ENCODE results near the gene SLC6A18. TPM values are rescaled to one million over a fixed set of nuclear protein-coding genes. Genes with fewer than 3 reads are reported as not detected.

Gene SLC6A18
- total RNA-seq, 1 donor from 2014 or later, result not detected

DNA sequence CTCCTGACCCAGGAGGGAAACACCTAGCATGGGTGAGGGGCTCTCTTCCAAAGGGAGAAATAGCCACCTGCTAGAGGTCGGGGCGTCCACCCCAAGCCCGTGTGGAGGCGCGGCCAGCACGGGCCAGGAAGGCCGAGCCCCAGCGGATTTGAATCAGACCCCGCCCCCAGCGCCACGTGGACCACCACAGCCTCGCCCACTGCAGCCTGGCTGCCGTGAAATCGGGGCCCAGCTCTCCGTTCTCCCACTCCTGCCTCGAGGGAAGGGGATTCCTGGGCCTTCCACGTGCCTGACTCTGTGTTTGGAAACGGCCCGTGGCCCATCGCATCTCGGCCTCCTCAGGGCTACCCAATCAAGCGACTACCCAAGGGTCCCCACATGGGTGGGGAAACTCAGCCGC, 31.6 kb downstream of the SLC6A18 start:
- Histone ChIP-seq H3K4me3 (no peak overlapping the region), H3K36me3 (no peaks in the 10 kb centered on the region), H3K9me3 (replicated peaks) (peaks cover 15% of the 10 kb centered on the region), H3K4me1 (no peaks in the 10 kb centered on the region), H3K27ac (replicated peaks) (no peak overlapping the region), H3K27me3 (ENCODE audit: low read depth) (peaks cover 33% of the 10 kb centered on the region)
- TF ChIP-seq, protein P1, sequence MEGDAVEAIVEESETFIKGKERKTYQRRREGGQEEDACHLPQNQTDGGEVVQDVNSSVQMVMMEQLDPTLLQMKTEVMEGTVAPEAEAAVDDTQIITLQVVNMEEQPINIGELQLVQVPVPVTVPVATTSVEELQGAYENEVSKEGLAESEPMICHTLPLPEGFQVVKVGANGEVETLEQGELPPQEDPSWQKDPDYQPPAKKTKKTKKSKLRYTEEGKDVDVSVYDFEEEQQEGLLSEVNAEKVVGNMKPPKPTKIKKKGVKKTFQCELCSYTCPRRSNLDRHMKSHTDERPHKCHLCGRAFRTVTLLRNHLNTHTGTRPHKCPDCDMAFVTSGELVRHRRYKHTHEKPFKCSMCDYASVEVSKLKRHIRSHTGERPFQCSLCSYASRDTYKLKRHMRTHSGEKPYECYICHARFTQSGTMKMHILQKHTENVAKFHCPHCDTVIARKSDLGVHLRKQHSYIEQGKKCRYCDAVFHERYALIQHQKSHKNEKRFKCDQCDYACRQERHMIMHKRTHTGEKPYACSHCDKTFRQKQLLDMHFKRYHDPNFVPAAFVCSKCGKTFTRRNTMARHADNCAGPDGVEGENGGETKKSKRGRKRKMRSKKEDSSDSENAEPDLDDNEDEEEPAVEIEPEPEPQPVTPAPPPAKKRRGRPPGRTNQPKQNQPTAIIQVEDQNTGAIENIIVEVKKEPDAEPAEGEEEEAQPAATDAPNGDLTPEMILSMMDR (IDR thresholded peaks at IDR 0.05; ENCODE audit: borderline replicate concordance), result no peak
- no peak for DNase-seq
- intact Hi-C loops (cut with micrococcal nuclease), result no loop called here

GRCh38 chr5:1257363-1257762, 32.2 kb downstream of the SLC6A18 start:
- no peak for DNase-seq
- no peaks in the 10 kb centered on the region for H3K4me1 ChIP-seq
- TF ChIP-seq, protein P1 (IDR thresholded peaks at IDR 0.05; ENCODE audit: borderline replicate concordance), result no peak
- no peaks in the 10 kb centered on the region for H3K36me3 ChIP-seq
- H3K9me3 ChIP-seq (replicated peaks), result peaks cover 21% of the 10 kb centered on the region
- H3K27ac ChIP-seq (replicated peaks), result no peak overlapping the region
- no peak overlapping the region for H3K4me3 ChIP-seq
- H3K27me3 ChIP-seq (ENCODE audit: low read depth), result peaks cover 30% of the 10 kb centered on the region
- intact Hi-C loops (cut with micrococcal nuclease), result no loop called here

DNA sequence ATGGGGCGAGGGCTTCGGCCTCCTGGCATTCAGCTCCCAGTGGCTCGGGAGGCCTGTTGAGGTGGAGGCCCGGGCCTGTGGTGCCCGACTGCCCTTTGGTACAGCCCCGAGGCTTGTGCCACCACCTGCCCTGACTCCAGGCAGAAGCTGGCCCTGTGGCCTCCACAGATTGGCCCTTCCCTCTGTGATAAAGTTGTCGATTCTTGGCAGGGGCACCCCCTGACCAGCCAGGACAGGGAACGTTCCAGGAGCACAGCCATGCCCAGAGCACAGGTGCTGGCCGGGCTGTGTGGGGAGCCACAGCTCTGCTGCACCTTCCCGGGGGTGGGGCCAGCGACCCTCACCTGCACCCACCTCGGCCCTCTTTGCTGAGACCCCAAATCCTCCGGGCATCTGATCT, 32.7 kb downstream of the SLC6A18 start:
- H3K4me1 ChIP-seq, result no peaks in the 10 kb centered on the region
- peaks cover 25% of the 10 kb centered on the region for H3K27me3 ChIP-seq (ENCODE audit: low read depth)
- peaks cover 25% of the 10 kb centered on the region for H3K9me3 ChIP-seq (replicated peaks)
- H3K4me3 ChIP-seq, result no peak overlapping the region
- TF ChIP-seq, protein P1 (IDR thresholded peaks at IDR 0.05; ENCODE audit: borderline replicate concordance), result no peak
- no peak for DNase-seq
- intact Hi-C loops (cut with micrococcal nuclease), result no loop called here
- H3K36me3 ChIP-seq, result no peaks in the 10 kb centered on the region
- no peak overlapping the region for H3K27ac ChIP-seq (replicated peaks)

- Histone ChIP-seq H3K27me3 (ENCODE audit: low read depth) (peaks cover 15% of the 10 kb centered on the region), H3K4me3 (no peak overlapping the region), H3K36me3 (no peaks in the 10 kb centered on the region), H3K27ac (replicated peaks) (no peak overlapping the region), H3K4me1 (no peaks in the 10 kb centered on the region), H3K9me3 (replicated peaks) (peaks cover 37% of the 10 kb centered on the region)
- TF ChIP-seq, protein P1 (IDR thresholded peaks at IDR 0.05; ENCODE audit: borderline replicate concordance), result no peak
- DNase-seq, result no peak
- intact Hi-C loops (cut with micrococcal nuclease), result no loop called here
These were observed 34.8 kb downstream of the SLC6A18 start for GRCh38 chr5:1259806-1260480.

DNA sequence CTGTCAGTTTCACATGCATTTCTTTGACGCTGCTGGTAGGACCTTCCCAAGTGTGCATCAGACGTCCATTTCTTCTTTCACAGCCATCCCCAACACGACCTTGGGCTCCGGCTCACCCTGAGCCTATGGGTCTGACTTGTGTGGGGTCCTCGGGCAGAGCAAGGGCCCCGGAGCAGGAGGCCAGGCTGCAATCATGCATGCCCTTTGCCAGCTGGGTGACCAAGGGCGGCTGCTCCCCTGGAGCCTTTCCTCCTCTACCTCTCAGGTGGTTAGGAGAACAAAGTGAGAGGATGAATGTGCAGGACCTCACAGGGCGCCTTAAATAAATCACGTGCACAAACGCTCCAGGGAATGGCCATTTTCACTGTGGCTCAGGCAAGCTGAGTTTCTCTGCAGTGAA, 36.5 kb downstream of the SLC6A18 start:
- peaks cover 19% of the 10 kb centered on the region for H3K27me3 ChIP-seq (ENCODE audit: low read depth)
- peaks cover 37% of the 10 kb centered on the region for H3K9me3 ChIP-seq (replicated peaks)
- intact Hi-C loops (cut with micrococcal nuclease), result no loop called here
- no peaks in the 10 kb centered on the region for H3K36me3 ChIP-seq
- DNase-seq, result no peak
- TF ChIP-seq, protein P1 (IDR thresholded peaks at IDR 0.05; ENCODE audit: borderline replicate concordance), result no peak
- H3K4me3 ChIP-seq, result no peak overlapping the region
- no peak overlapping the region for H3K27ac ChIP-seq (replicated peaks)
- H3K4me1 ChIP-seq, result no peaks in the 10 kb centered on the region
